Subcutaneous adipose tissue (tissue), 4 donors: ENCODE data around the gene ARMC3. TPM values are rescaled to one million over a fixed set of nuclear protein-coding genes. Genes with fewer than 3 reads are reported as not detected.

Experiments used
- CTCF ChIP-seq: fragments of 450-650 bp; IDR thresholded peaks from one replicate; pipeline ENCODE4 v1.5.1; 2016; ENCODE audit warnings: low read depth, mild to moderate bottlenecking, control low read depth, antibody characterized with exemption, moderate library complexity
- total RNA-seq, 4 donors: library from RNA; depleted of rRNA; stranded (reverse); fragments of >200 nt; gene quantifications; one replicate each; pipeline ENCODE4 v1.1.0, GENCODE V29; 2016

Gene ARMC3
- total RNA-seq, 4 donors from 2014 or later = not detected

DNA sequence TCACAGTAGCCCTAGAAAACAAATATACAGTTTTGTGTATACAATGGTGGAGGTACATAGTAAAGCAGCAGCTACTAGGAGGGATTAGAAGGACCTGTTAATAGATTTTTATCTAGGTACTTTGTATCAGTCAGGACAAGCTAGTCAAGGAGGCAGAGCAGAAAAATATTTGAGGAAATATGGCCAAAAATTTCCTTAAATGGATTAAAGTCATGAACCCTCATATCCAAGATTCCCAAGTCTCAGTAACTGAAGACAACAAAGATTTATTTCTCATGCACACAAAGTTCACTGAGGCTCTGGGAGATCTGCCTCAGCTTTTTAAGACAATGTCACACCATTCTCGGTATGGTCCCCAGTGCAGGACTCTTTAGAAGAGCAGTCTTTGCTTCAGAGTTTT lies 28.1 kb upstream of the ARMC3 start:
- TF ChIP-seq CTCF = no peak

- no peak for TF ChIP-seq CTCF
Observed at GRCh38 chr10:22900841-22901601, 26.8 kb upstream of the ARMC3 start.

- no peak for TF ChIP-seq CTCF
Observed at GRCh38 chr10:22903694-22904093, 24.2 kb upstream of the ARMC3 start.

GRCh38 chr10:22906767-22907166 lies 21.1 kb upstream of the ARMC3 start:
- no peak for TF ChIP-seq CTCF

- TF ChIP-seq CTCF = no peak
Observed at GRCh38 chr10:22908837-22909236, 19.0 kb upstream of the ARMC3 start.

- no peak for TF ChIP-seq CTCF
Observed at GRCh38 chr10:22911067-22911466, 16.8 kb upstream of the ARMC3 start.

- no peak for TF ChIP-seq CTCF
Observed at GRCh38 chr10:22911889-22912762, 15.7 kb upstream of the ARMC3 start.
